KBM-7 (cell line): Measurements from ENCODE around the gene ANKH.
"Not testable (repeated sequence)": the region's sequence is repeated elsewhere in the genome, so short reads cannot be mapped to it uniquely, and the experiment has no call there.

Experiments
- DNase-seq: peaks from one replicate; pipeline ENCODE4 v3.0.0-alpha.2; 2015
- in situ Hi-C: fragments of 300-500 bp; cut with MboI; formaldehyde crosslinking; loops from 2 replicates; pipeline ENCODE4 v1.14.3; 2020; ENCODE audit warnings: low sequenced_read_pairs, low pct_unique_long_range_greater_than_20kb, mixed read lengths

Gene ANKH

DNA sequence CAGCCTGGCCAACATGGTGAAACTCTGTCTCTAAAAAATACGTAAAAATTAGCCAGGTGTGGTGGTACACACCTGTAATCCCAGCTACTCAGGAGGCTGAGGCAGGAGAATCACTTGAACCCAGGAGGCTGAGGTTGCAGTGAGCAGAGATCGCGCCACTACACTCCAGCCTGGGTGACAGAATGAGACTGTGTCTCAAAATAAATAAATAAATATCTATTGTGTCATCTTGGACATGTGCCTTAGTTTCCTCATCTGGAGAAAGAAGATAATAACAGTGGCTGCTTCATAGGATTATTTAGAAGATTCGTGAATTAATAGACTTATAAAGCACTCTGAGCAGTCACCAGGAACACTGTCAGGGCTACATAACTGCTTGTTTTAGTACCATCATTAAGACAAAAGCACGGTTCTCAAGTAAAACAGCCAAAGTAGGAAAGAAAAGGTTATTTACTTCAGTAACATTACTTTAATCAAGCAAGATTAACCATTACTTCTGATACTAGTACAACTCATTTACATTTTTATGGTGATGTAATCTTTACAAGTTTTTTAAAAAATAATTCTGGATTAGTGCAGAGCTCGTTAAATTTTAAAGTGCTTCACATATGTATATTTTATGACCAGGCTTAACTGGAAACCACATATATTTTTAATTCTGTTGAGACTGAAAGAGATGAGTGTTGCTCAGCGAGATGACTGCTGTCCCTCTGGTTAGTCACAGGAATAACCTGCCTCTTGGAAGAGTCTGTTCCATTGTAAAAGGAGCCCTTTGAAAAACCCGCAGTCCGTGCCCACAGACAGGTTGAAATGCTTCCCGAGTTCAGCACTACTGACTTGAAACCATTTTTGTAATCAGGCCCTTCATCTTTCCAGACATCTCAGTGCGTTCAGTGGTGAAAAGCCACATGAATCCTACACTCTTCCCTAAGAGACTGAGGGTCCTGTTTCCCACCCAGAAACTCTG, 36.7 kb downstream of the ANKH start:
- in situ Hi-C loops, result no loop called here
- no peak for DNase-seq

DNA sequence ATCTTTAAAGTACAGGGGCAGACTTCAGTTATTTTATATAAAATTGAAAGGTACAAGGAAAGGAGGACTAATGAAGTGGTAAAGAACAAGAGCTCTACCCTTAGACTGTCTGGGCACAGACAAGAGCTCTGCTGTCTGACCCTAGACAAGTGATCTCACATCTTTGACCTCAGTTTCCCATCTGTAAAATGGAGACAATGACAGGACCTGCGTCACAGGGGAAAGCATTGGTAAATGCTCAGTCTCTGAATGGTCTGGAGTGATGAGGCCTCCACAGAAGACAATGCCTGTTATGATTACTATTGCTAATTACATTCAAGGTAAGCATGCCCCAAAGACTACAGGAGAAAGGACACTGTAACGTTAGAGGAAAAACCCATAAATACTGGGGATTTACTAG, 37.5 kb downstream of the ANKH start:
- in situ Hi-C loops, result no loop called here
- no peak for DNase-seq

DNA sequence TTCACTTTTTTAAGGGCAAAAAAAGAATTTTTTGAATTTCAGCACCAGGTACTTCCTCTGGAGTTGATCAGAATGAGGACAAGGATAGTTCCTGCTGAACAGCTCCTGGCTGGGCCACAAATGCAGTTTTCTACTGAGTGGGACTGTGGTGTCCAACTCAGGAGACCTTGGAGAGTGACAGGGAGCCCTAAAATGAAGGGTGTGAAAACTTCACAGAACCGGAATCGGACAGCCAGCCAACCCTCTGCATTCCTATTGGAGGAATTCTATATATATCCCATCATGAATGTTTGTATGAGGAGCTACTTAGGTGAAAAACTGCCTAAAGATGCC, 40.6 kb downstream of the ANKH start:
- DNase-seq, result no peak
- in situ Hi-C loops, result no loop called here

DNA sequence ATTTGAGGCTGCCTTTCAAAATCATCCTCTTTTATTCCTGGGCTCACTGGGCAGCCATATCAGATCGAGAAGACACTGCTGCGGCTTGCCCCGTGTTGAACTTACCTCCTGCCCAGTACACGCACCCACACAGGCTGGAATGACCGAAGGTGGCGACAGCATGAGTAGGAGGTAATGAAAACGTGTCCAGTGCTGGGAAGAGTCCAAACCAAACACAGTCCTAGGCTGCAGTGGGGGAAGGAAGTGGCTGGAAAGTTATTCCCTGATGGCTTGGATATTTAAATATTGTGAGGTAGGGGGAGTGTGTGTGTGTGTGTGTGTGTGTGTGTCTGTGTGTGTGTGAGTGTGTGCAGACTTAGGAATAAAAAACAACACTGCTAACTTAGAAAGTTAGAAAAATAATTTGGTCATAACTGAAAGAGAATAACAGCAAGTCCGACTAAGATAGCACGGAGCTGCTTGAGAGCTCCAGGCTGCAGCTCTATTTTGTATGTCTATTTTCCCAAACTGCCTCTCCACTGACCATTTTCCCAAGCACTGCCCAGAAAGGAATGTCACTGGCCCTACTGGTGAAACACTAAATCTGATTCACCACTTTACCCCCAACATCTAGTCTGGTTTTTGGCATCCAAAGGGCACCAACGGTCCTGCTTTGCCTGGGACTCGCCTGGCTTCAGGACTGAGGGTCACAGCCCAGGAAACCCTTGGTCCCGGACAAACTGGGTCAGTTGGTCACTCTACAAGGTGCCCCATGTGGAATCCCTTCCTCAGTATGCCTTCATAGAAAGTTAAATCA, 41.2 kb downstream of the ANKH start:
- DNase-seq, result no peak
- in situ Hi-C loops, result no loop called here

DNA sequence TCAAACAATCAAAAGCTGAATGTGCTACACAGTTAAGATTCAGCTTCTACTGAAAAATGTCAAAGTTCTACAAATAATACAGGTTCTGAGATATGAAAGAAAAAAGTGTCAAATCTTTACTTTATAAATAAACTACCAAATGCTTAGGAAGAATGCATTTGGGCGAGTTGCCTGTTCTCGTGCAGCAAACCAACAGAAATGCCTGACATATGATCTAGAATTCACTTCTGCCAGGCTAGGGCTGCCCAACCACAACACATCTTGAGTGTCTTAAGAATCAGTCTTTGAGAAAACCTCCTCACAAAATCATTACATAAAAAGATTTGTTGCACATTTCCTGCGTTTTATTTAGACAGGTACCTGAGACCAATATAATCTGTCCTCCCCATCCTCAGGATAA, 42.2 kb downstream of the ANKH start:
- no peak for DNase-seq
- in situ Hi-C loops, result no loop called here

DNA sequence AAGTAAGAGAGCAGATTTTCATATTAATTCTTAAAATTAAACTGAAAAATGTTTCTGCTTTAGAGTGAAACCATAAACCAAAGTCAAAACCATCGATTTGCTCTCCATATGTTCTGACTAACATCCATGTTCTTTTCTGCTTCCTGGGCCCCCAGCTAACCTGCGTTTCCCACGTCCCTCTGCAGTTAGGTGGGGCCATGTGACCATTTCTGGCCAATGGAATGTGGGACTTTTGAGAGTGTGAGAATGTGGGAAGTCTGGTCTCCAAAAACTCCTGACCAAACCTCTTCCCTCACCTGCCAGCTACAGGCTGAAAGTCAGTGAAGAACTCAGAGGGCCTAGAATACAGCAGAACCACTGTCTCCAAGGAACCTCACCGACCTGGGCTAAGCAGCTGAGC, 44.9 kb downstream of the ANKH start:
- no peak for DNase-seq
- in situ Hi-C loops, result no loop called here

DNA sequence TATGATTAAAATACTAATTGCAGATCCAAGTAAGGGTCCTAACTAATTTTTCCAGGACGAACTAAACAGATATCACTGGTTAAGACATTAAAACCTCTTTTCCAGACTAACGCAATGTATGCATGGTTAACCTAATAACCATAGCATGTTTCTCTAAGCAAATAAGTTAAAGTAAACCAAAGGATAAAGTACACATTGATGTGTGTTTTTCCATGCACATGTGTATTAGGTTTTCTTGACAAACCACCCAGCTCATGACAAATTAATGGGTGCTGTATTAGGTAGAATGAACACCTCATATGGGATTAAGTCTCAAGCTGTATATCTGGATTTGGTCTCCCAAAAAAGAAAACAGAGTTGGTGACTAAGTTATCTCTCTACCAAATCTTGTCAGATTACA, 45.6 kb downstream of the ANKH start:
- DNase-seq, result no peak
- in situ Hi-C loops, result no loop called here

DNA sequence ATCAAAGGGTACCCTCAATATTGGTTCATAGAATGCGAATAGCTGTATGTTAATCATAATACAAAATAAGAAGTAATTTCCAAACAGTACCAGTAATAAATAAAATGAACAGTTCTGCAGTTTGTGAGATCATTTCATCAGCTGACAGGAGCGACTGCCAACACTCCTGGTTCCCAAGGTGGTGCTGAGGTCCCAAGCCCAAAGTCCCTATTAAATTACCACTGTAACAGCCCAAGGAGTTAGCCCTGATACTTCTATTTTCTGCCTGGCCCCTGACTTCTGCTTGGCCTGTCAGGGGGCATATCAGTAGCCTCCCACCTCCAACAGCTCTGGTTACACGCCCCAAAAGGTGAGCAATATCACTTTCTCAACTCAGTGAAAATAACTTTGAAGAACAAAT, 47.1 kb downstream of the ANKH start:
- in situ Hi-C loops, result no loop called here
- no peak for DNase-seq

DNA sequence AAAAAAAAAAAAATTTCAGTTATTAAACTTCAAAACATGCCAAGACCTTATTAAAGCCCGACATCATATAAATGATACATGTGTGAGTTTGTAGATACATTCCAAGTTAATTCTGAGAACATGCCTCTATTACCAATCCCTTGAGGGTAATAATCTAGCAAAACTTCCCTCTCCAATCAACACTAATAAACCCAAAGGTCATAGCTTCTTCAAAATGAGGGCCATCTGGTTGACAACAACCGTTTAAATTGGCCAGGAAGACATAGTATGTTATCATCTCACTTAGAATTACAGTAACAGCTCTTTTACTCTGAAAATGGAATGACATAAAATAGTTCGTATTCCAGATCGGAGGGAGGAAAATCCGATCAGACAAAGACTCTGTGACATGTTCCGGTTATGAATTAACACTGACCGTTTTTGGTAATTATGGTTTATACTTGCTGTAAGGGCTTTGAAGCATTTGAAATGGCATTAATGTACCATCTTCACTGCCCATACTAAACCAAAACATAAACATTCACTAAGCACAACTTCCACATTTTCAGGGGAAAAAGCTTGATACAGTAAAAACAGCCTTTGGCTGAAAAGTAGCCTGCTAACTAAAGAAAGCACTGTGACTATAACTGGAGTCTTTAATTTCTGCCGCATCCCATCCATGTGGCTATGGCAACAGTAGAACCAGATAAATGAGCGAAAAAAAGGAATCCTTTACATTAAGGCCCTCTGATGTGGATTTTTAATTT, 50.3 kb downstream of the ANKH start:
- in situ Hi-C loops, result no loop called here
- DNase-seq, result no peak

DNA sequence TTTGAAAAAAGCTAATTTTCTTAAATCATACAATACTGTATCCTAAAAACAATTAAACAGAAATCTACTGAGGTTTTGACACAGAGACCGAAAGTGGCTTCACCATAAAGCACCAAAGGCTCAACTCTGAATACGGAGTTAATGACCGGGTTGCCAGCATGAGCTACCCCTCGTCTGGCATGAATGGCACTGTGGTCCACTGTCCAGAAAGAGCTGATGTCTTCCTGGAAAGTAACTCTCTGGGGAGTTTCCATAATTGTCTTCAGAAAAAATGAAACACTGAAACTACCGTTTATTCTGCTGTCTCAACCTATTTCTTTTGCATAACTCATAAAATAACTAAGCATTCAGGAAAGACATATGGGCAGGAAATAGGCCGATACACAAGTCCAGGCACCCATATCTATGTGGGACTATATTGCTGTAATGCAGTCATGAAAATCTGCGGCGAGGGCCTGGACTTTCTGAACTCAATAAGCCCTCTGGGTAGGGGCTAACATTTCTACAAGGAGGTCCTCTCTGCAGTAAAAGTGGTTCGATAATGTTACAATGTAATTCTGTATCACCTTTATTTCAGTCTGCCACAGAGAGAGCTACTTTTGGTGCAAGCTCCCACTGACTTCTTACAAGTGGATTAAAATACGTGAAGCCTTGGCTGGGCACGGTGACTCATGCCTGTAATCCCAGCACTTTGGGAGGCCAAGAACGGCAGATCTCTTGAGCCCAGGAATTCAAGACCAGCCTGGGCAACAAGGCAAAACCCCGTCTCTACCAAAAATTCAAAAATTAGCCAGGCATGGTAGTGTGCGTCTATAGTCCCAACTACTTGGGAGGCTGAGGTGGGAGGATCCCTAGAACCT, 52.4 kb downstream of the ANKH start:
- in situ Hi-C loops, result no loop called here
- DNase-seq, result no peak

DNA sequence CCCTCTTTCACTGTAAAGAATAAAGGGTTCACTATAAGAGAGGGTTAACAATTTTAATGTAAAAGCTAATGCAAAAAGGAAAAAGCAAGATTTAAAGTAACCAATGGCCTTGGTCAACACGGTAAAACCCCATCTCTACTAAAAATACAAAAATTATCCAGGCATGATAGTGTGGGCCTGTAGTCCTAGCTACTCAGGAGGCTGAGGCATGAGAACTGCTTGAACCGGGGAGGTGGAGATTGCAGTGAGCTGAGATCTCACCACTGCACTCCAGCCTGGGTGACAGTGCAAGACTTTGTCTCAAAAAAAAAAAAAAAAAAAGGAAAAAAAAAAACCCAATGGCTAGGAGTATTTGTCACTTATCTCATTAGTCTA, 53.8 kb downstream of the ANKH start:
- in situ Hi-C loops, DNase-seq: not testable (repeated sequence)

DNA sequence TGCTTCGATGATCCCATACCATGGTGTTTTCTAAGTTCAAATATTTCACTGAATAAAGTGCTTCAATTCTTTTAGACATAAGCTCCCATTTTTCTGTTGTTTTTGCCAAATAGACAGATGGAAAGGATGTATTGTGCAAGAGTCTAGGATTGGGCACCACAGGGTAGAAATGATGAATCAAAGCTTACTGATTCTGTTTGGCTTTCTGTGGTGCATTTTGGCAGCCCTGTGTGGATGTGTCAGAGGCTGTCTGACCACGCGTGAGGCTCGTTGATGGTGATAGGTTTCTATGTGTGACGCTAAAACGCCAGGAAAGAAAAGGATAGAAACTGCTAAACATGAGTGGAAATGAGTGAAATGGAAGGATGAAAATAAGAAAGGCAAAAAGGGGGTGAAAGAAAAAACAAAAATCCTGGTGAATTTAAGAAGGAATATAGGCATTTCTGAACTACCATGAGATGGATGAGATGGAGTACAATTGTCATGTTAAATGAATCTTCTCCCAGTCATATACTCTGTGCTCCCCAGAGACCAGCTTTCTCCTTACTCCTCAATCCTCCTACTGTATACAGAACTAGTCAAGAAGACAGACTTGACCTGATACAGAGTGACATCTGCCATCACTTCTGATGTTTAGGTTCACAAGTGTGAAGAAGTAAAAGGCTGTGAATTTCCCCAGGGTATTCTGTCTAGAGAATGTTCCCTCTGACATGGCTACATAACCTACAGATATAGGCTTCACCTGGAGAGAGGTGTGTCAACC, 54.4 kb downstream of the ANKH start:
- in situ Hi-C loops, result no loop called here
- no peak for DNase-seq

DNA sequence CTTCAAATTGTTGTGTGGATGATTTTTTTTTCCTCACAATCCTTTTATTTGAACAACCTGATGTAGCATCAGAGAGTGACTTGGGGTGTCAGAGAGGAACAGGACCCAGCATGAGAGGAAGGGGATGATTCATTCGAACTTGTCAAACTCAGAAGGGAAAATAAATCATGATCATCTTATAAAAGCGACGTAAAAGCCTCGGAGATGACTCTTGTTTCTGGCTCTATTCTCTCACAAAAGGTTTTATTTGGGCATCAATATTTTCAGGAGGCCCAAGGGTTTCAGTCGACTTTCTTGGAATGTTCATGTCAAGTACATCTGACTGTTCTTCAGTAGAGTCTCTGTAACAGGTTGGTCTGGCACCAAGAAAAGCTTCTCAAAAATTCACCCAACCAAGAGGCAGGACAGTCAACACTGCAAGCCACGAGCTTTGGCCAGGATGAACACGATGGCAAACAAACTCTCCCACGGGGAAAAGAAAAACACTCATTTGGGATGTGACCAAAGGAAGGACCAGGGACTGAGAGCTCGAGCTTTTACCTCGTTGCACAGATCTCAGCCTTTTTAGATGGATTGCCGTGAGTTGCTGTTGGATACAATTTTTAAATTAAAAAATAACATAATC, 55.1 kb downstream of the ANKH start:
- no peak for DNase-seq
- in situ Hi-C loops, result no loop called here

DNA sequence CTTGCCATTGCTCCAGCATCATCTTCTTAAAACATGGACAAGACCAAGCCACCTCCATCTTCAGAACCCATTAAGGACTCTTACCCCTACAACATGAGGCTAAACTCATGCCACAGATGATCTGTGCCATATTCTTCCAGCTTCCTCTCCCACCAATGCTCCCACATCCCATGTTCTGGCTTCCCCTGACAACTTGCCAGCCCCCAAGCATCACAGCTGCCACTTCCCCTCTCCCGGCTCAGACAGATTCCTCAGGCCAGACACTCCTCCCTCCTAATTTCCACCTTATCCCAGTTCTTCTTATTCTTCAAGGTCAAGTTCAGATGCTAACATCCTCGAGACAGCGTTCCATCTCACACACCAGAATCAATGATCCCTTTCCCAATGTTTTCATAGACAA, 57.8 kb downstream of the ANKH start:
- in situ Hi-C loops, result no loop called here
- DNase-seq, result no peak

DNA sequence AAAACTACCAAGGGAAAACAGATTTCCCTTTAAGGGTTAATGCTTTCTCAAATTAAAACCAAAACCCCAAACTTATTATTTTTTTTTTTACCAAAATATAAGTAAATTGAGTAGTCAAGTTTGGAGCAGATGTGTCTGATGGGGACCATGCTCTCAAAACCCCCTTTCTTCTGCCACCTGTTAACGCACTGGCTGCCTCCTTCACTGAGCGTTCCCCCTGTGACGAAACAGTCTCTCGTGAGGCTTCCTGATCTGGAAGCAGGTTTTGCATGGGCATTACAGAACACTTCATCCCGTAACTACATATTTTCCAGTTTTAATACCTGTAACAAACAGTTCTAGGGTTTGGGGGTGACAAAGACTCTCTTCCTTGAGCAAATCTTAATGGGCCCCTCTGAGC, 59.4 kb downstream of the ANKH start:
- DNase-seq, result no peak
- in situ Hi-C loops, result no loop called here

DNA sequence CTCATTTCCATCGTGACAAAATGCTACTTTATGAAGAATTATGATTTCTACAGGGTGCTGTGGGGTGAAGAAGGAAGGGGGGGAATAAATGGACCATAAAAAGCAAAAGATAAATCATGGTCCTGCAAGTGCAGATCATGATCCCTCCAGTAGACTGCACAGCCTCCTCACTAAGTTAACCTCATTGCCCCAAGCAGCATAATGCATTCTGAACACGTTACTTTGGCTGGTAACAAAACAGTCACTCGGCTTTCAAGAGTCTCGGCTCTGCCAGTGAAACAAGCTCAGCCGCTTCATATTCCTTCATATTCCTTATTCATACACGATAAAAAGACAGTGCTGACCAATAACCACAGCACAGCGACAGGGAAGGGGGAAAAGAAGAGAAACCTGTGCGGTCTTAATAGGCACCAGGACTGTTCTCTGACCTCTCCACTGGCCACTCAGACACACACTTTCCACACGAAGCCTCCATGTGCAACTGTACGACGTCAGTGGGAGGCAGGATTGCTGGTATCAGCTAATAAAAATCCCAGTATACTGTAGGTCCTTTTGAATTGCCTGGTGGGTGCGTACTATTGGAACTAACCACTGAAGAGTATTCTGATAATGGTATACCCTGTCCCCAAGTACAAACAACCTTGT, 60.5 kb downstream of the ANKH start:
- DNase-seq, result no peak
- in situ Hi-C loops, result no loop called here

DNA sequence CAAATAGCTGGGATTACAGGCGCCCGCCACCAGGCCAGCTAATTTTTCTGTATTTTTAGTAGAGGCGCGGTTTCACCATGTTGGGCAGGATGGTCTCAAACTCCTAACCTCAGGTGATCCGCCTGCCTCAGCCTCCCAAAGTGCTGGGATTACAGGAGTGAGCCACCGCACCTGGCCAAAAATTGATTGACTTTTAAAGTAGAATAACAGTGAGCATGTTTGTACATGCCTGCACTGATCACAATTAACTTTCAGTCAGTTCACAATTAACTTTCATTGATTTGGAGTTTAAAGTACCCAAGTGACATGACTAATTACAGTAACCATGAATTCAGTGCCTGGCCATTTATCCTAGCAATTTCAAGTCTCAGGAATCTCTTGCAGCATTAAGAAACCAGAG, 61.3 kb downstream of the ANKH start:
- DNase-seq, result no peak
- in situ Hi-C loops, result no loop called here
